ENCODE data around the gene KAZN.

Gene KAZN

GRCh38 chr1:14679027-14679688, 80.7 kb downstream of the KAZN start:
- no peak for DNase-seq

- DNase-seq, result no peak
Measured at GRCh38 chr1:14681182-14681581, 82.7 kb downstream of the KAZN start.

- DNase-seq, result no peak
Measured at GRCh38 chr1:14682941-14683621, 84.6 kb downstream of the KAZN start.

- DNase-seq, result no peak
Measured at GRCh38 chr1:14685078-14685477, 86.6 kb downstream of the KAZN start.

GRCh38 chr1:14686701-14687100, 88.2 kb downstream of the KAZN start:
- no peak for DNase-seq

GRCh38 chr1:14687147-14687546, 88.7 kb downstream of the KAZN start:
- no peak for DNase-seq

GRCh38 chr1:14689996-14690615, 91.6 kb downstream of the KAZN start:
- DNase-seq, result no peak

GRCh38 chr1:14693949-14694348, 95.5 kb downstream of the KAZN start:
- DNase-seq, result no peak

- no peak for DNase-seq
Measured at GRCh38 chr1:14694589-14694988, 96.1 kb downstream of the KAZN start.

- DNase-seq, result no peak
Measured at GRCh38 chr1:14696761-14697160, 98.3 kb downstream of the KAZN start.

- DNase-seq, result no peak
Measured at GRCh38 chr1:14697353-14697752, 98.9 kb downstream of the KAZN start.

GRCh38 chr1:14698314-14698713, 99.8 kb downstream of the KAZN start:
- DNase-seq, result no peak

- peak; percentile 92 for DNase-seq
Measured at GRCh38 chr1:14699620-14700019, 101.1 kb downstream of the KAZN start.

- no peak for DNase-seq
Measured at GRCh38 chr1:14704846-14705245, 106.4 kb downstream of the KAZN start.

- no peak for DNase-seq
Measured at GRCh38 chr1:14705824-14706223, 107.3 kb downstream of the KAZN start.

GRCh38 chr1:14706631-14707030, 108.1 kb downstream of the KAZN start:
- DNase-seq, result no peak

GRCh38 chr1:14707531-14708445, 109.3 kb downstream of the KAZN start:
- DNase-seq, result no peak

GRCh38 chr1:14710331-14710730, 111.8 kb downstream of the KAZN start:
- DNase-seq, result no peak

- no peak for DNase-seq
Measured at GRCh38 chr1:14712136-14712535, 113.7 kb downstream of the KAZN start.

- peak; percentile 92 for DNase-seq
Measured at GRCh38 chr1:14713077-14713476, 114.6 kb downstream of the KAZN start.

- no peak for DNase-seq
Measured at GRCh38 chr1:14715266-14715665, 116.8 kb downstream of the KAZN start.

- DNase-seq, result no peak
Measured at GRCh38 chr1:14715802-14716201, 117.3 kb downstream of the KAZN start.

- no peak for DNase-seq
Measured at GRCh38 chr1:14716474-14716873, 118.0 kb downstream of the KAZN start.

Data from NCI-H510A (cell line).